Anterior cingulate cortex (tissue), 58 donors: ENCODE results near the gene GINS1.
"Not testable (repeated sequence)": the region's sequence is repeated elsewhere in the genome, so short reads cannot be mapped to it uniquely, and the experiment has no call there.

ENCODE experiments used
- DNase-seq, 58 donors: peaks; one replicate each; lab custom pipeline; 2025; lab: John Stamatoyannopoulos, UW

GINS1 gene

GRCh38 chr20:25471020-25471419 lies 63.5 kb downstream of the GINS1 start:
- no peak for DNase-seq

GRCh38 chr20:25473297-25473696 lies 65.8 kb downstream of the GINS1 start:
- DNase-seq, result not testable (repeated sequence)

GRCh38 chr20:25476106-25477013 lies 68.9 kb downstream of the GINS1 start:
- no peak for DNase-seq

- no peak for DNase-seq
These were observed 69.8 kb downstream of the GINS1 start for GRCh38 chr20:25477014-25477882.

GRCh38 chr20:25478889-25479568 lies 71.6 kb downstream of the GINS1 start:
- DNase-seq, result no peak

- no peak for DNase-seq
These were observed 72.2 kb downstream of the GINS1 start for GRCh38 chr20:25479638-25480037.

GRCh38 chr20:25480156-25480555 lies 72.7 kb downstream of the GINS1 start:
- DNase-seq, result no peak

GRCh38 chr20:25480797-25481196 lies 73.3 kb downstream of the GINS1 start:
- DNase-seq, result no peak

GRCh38 chr20:25481235-25481917 lies 73.9 kb downstream of the GINS1 start:
- DNase-seq, result no peak

- DNase-seq, result no peak
These were observed 74.4 kb downstream of the GINS1 start for GRCh38 chr20:25481918-25482253.

- DNase-seq, result no peak
These were observed 76.1 kb downstream of the GINS1 start for GRCh38 chr20:25483431-25484132.

- peak in 10 of 58 donors; percentile 6 to 36 (median 26) for DNase-seq
These were observed 76.9 kb downstream of the GINS1 start for GRCh38 chr20:25484224-25484846.

- no peak for DNase-seq
These were observed 77.5 kb downstream of the GINS1 start for GRCh38 chr20:25484911-25485511.

- no peak for DNase-seq
These were observed 78.4 kb downstream of the GINS1 start for GRCh38 chr20:25485872-25486271.

GRCh38 chr20:25486377-25486776 lies 78.9 kb downstream of the GINS1 start:
- peak in 9 of 58 donors; percentile 7 to 37 (median 17) for DNase-seq

GRCh38 chr20:25487306-25487705 lies 79.8 kb downstream of the GINS1 start:
- DNase-seq, result no peak

GRCh38 chr20:25487975-25488374 lies 80.5 kb downstream of the GINS1 start:
- no peak for DNase-seq

- no peak for DNase-seq
These were observed 81.9 kb downstream of the GINS1 start for GRCh38 chr20:25489221-25489871.
